HAP-1 (cell line): ENCODE measurements around the gene NME2.
A peak's percentile ranks its signal among the peaks of the same experiment; 100 is the strongest.
"Not testable (repeated sequence)": the region's sequence is repeated elsewhere in the genome, so short reads cannot be mapped to it uniquely, and the experiment has no call there.

ENCODE experiments used
- DNase-seq, 2 experiments: peaks; one replicate each; pipeline ENCODE4 v3.0.0-alpha.2; 2016 to 2020; ENCODE audit warnings: low spot score in 2 of 2
- H3K27me3 ChIP-seq: fragments of 250-450 bp; sonication (Bioruptor Pico); 2 replicates; pipeline ENCODE4 v1.5.1; 2020; ENCODE audit warnings: low read depth, mild to moderate bottlenecking, moderate library complexity
- H3K36me3 ChIP-seq: fragments of 250-450 bp; sonication (Bioruptor Pico); replicated peaks from 2 replicates; pipeline ENCODE4 v1.5.1; 2020; ENCODE audit warnings: mild to moderate bottlenecking
- H3K4me1 ChIP-seq: fragments of 250-450 bp; sonication (Bioruptor Pico); 2 replicates; pipeline ENCODE4 v1.5.1; 2020; ENCODE audit warnings: mild to moderate bottlenecking
- H3K4me3 ChIP-seq: fragments of 250-450 bp; sonication (Bioruptor Pico); 2 replicates; pipeline ENCODE4 v1.5.1; 2020; ENCODE audit warnings: mild to moderate bottlenecking, moderate library complexity
- H3K9me3 ChIP-seq: fragments of 250-450 bp; sonication (Bioruptor Pico); 2 replicates; pipeline ENCODE4 v1.5.1; 2020; ENCODE audit warnings: mild to moderate bottlenecking, moderate library complexity
- in situ Hi-C: fragments of 300-500 bp; cut with MboI; formaldehyde crosslinking; loops from 3 replicates; pipeline ENCODE4 v1.14.3; 2020; ENCODE audit warnings: low sequenced_read_pairs, inconsistent platforms, mixed read lengths

NME2 gene

DNA sequence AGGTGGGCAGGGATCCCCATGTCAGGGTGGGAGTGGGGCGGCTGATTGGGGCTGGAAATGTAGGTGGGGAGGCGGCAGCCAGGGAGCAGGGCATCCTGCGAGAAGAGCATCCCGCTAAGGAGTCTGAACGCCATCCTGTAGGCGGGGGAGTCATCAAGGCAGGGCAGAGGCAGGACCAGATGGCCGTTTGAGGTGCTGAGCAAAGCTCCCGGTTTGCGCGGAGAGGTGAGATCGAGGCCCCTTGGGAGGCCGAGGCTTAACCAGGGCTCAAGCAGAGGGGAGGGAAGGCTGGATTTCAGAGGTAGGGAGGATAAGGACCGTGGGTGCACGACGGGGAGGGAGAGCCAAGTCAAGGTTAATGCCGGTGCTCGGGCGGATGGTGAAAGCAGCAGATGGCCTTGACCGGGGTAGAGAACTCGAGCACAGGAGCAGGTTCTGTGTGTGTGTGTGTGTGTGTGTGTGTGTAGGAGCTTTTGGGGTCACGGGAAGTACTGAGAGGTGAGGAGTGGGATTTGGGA is 472 bp upstream of the NME2 start:
- Histone ChIP-seq H3K36me3 (peaks cover 70% of the 10 kb centered on the region), H3K4me1 (peaks cover 13% of the 10 kb centered on the region), H3K27me3 (no peaks in the 10 kb centered on the region), H3K4me3 (peak overlapping the region; percentile 94), H3K9me3 (no peaks in the 10 kb centered on the region)
- peak in 1 of 2 experiments; percentile 35 for DNase-seq
- in situ Hi-C loops = no loop called here

DNA sequence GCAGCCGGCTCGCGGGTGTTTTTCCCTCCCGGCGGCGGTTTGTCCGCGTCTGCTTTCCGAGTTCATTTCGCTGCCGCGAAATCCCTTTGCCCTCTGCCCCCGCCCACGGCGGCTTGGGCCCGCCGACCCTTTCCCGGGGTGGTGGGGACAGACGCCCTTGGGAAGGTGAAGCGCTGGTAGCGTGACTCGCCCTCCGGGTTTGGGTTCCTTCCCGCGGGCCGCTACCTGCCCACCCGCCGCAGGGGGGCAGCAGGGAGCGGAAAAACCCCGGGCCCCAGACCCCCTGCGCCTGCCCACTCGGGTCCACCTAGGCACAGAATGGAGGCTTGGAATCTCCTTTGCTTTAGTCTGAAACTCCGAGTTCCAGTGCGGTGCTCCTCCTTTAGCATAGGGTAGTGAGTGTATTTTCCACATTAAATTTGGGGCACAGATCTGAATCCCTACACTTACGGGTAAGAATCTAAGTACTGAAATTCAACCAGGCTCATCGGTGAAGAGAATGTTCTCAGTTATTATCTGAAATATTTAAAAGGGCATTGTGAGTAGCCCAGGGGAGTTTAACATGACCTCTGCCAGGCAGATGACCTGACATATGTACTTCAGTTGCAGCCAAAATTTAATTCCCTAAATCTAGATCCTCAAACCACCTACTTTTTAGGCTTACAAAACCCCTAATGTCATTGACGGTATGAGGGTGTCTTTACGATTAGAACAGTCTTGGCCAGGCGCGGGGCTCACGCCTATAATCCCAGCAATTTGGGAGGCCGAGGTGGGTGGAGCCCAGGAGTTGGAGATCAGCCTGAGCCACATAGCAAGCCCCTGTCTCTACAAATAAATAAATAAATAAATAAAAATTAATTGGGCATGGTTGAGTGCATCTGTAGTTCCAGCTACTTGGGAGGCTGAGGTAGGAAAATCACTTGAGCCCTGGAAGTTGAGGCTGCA is 1.0 kb downstream of the NME2 start:
- Histone ChIP-seq H3K36me3 (peaks cover 71% of the 10 kb centered on the region), H3K9me3 (no peaks in the 10 kb centered on the region), H3K4me1 (peaks cover 13% of the 10 kb centered on the region), H3K27me3 (no peaks in the 10 kb centered on the region), H3K4me3 (peak overlapping the region; percentile 94)
- DNase-seq = peak; percentile 59 to 86
- in situ Hi-C loops = no loop called here

DNA sequence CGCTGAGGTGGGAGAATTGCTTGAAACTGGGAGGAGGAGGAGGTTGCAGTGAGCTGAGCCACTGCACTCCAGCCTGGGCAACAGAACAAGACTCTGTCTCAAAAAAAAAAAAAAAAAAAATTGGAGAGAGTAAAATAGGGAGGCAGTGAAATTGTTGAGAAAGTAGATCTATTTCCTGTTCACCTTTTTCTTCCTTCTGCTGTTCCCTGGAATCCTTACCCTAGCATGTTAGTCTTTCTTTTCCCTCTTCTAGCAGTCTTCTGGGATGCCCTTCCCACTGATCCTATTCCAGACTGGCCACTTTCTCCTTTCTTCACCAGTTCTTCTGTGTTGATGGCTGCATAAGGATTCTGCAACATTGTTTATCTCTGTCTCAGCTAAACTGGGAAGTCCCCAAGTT is 3.1 kb downstream of the NME2 start:
- Histone ChIP-seq H3K4me1 (peaks cover 13% of the 10 kb centered on the region), H3K9me3 (no peaks in the 10 kb centered on the region), H3K36me3 (peaks cover 70% of the 10 kb centered on the region), H3K27me3 (no peaks in the 10 kb centered on the region), H3K4me3 (no peak overlapping the region)
- in situ Hi-C loops = no loop called here
- DNase-seq = no peak

DNA sequence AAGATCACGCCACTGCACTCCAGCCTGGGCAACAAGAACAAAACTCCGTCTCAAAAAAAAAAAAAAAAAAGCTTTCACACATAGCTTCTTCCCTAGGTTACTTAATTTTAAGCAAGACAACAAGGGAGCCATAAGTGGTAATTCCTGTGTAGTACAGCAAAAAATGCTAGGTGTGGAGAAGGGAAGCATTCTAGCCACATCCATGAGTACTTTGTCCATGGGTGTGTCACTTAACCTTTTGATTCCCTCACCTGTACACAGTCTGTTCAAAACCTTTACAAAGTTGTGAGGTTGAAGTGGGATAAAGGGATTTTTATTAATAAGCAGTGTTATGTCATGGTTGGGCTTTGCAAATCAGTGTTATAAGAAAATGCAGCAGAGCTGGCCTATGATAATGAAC is 4.5 kb downstream of the NME2 start:
- in situ Hi-C loops = no loop called here
- H3K9me3 ChIP-seq = no peaks in the 10 kb centered on the region
- H3K27me3 ChIP-seq = no peaks in the 10 kb centered on the region
- no peak overlapping the region for H3K4me3 ChIP-seq
- H3K4me1 ChIP-seq = peaks cover 8% of the 10 kb centered on the region
- peaks cover 76% of the 10 kb centered on the region for H3K36me3 ChIP-seq
- DNase-seq = no peak

DNA sequence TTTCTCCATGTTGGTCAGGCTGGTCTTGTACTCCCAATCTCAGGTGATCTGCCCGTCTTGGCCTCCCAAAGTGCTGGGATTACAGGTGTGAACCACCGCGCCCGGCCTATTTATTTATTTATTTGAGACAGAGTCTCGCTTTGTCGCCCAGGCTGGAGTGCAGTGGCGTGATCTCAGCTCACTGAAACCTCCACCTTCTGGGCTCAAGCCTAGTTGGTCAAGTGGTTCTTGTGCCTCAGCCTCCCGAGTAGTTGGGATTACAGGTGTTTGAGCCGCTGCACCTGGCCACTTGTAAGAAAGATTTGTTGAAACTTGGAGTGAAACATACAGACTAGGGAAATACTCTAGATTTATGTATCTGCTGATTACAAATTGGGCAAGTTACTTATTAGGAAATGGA is 5.8 kb downstream of the NME2 start:
- H3K4me1 ChIP-seq, H3K27me3 ChIP-seq, H3K4me3 ChIP-seq, in situ Hi-C loops, H3K9me3 ChIP-seq, DNase-seq: not testable (repeated sequence)
- H3K36me3 ChIP-seq = peaks cover 68% of the 10 kb centered on the region

DNA sequence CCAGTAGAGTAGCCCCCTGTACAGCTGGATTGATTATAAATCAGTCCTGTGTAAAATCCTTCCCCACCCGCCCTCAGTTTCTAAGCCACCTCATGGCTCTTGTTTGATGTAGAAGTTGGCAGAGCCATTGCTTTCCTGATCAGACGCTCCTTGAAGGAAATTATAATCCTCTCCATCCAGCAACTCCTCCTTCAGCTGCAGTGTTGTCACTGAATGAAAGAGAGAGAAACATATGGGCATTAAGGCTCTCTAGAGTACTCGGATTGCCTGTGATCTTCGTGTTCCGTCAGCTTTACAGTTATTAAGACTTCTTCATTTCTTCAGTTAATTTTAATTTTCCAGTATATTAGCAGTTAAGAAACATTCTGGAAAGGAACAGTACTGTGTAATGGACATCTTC is 14.3 kb downstream of the NME2 start:
- Histone ChIP-seq H3K9me3 (no peaks in the 10 kb centered on the region), H3K36me3 (peaks cover 28% of the 10 kb centered on the region), H3K27me3 (no peaks in the 10 kb centered on the region), H3K4me1 (no peaks in the 10 kb centered on the region), H3K4me3 (no peak overlapping the region)
- in situ Hi-C loops = no loop called here
- no peak for DNase-seq

DNA sequence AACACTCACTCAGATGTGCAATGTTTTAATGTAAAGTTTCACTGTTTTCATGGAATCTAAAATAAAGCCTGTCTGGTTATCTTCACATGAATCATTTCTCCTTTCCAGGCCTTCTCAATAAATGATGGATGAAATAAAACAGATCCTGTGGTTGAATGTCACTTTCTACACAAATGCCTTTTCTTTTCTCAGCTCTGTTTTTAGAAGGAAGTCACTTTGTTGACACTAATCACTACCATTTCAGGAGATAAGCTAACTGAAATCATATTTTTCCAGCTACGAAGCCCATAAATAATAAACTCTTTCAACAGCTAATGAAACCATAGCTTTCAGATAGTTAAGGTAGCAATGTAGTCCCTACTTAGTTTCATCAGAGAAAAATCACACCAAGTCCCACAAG is 17.9 kb downstream of the NME2 start:
- H3K4me1 ChIP-seq = no peaks in the 10 kb centered on the region
- no peak overlapping the region for H3K4me3 ChIP-seq
- no peaks in the 10 kb centered on the region for H3K9me3 ChIP-seq
- no peaks in the 10 kb centered on the region for H3K27me3 ChIP-seq
- in situ Hi-C loops = no loop called here
- H3K36me3 ChIP-seq = peaks cover 28% of the 10 kb centered on the region
- DNase-seq = no peak

DNA sequence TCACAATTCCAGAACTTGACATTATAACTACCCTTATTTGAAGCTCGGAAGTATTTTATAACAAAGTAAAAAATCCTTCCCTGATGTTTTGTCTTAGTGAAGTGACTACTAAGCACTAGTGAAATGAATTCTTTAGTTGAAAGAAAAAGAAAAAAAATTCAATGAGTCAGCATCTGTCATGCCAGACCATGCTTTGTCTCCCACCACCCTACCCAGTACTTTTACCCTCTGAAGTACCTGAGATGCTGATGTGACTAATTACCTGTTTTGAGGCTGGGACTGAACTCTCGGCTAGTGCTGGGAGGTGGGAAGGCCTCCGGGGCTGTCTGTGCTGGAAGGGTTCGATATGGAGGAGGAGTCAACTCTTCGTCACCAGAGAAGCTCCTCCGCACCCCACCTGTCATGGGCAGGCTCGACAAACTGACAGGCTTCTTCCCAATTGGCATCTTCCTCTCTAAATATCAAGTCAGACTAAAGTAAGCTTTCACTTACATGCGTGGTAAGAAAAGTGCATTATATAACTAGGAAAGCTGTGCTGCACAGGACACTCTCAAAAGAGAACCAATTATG is 19.6 kb downstream of the NME2 start:
- H3K27me3 ChIP-seq = no peaks in the 10 kb centered on the region
- DNase-seq = no peak
- H3K9me3 ChIP-seq = no peaks in the 10 kb centered on the region
- peaks cover 33% of the 10 kb centered on the region for H3K36me3 ChIP-seq
- no peaks in the 10 kb centered on the region for H3K4me1 ChIP-seq
- no peak overlapping the region for H3K4me3 ChIP-seq
- in situ Hi-C loops = no loop called here

DNA sequence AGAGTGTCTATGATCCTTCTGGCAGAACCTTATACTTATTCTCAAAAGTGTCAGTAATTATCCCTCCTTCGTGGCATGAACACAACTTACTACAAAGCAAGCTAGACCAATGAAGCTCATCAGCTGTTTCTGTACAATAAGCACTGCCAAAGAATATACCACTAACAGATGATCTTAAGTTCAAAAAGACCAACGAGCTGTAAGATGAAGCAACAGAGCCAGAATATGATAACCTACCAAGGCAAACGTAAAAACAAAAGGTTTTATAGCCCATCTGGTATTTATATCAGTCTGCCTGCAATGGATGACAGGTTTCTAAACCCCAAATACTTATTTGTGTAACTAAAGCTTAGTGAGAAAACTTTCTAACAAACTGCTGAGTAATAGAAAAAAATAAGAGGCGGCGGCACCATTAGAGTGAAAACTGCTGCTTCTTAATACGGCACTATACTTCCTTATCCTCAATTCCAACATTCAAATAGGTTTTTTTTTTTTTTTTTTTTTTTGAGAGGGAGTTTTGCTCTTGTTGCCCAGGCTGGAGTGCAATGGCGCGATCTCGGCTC is 22.1 kb downstream of the NME2 start:
- Histone ChIP-seq H3K4me1 (no peaks in the 10 kb centered on the region), H3K27me3 (no peaks in the 10 kb centered on the region), H3K9me3 (no peaks in the 10 kb centered on the region), H3K4me3 (no peak overlapping the region), H3K36me3 (peaks cover 43% of the 10 kb centered on the region)
- DNase-seq = no peak
- in situ Hi-C loops = no loop called here

DNA sequence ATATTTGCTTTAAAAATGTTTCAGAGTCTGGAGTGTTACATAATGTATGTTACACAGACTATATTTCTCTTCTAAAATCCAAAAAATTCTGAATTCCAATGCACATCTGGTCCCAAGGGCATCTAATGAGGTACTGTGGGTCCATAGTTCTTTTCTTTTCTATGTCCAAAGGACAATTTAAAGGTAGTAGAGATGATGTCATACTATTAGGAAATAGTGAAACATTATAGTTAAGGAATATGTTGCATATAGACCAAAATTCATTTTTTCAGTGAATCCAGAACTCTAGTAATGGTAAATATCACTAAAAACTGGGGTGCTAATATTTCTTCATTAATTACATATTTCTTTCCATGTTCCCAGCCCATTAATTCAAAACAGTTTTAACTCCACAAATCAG is 23.0 kb downstream of the NME2 start:
- no peak for DNase-seq
- Histone ChIP-seq H3K4me1 (no peaks in the 10 kb centered on the region), H3K36me3 (peaks cover 46% of the 10 kb centered on the region), H3K9me3 (no peaks in the 10 kb centered on the region), H3K27me3 (no peaks in the 10 kb centered on the region), H3K4me3 (no peak overlapping the region)
- in situ Hi-C loops = no loop called here

DNA sequence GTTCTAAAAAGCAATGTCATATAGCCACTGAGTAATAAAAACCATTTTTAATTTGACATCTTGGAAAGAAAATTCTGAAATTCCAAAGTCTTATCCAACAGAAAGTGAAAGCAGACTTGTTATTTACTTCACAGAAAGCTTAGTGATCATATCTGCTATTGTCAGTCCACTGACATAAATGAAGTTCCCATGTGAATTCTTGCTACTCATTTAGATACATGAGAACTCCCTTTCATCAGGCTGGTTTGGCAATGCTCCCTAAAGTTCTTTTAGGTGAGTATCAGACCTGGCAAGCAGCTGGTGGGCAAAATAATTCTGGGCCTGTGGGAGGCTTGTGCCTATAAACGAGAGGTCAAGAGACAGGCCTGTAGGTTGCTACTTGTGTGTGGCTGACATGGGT is 23.4 kb downstream of the NME2 start:
- no peak for DNase-seq
- Histone ChIP-seq H3K9me3 (no peaks in the 10 kb centered on the region), H3K4me3 (no peak overlapping the region), H3K4me1 (no peaks in the 10 kb centered on the region), H3K36me3 (peaks cover 41% of the 10 kb centered on the region), H3K27me3 (no peaks in the 10 kb centered on the region)
- in situ Hi-C loops = no loop called here

DNA sequence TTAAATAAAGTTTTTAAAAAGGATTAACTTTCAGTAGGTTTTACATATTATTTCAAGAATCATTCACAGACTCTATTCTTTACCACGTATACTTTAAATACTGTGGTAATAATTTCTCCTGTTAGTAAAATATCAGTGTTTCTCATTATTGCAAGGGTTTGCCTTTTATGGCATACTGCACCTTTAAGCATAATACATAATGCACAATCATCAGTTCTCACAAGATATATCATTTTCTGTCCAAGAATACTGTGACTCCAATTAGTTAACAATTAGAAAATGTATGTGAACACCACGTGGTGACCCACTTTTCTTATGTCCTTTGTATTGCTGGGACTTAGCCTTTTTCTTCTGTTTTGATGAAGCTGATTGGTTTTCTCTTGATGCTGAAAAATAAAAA is 25.7 kb downstream of the NME2 start:
- in situ Hi-C loops = no loop called here
- Histone ChIP-seq H3K4me3 (no peak overlapping the region), H3K36me3 (peaks cover 42% of the 10 kb centered on the region), H3K9me3 (no peaks in the 10 kb centered on the region), H3K27me3 (no peaks in the 10 kb centered on the region), H3K4me1 (no peaks in the 10 kb centered on the region; the same call in 1 of the 2 replicates)
- no peak for DNase-seq

DNA sequence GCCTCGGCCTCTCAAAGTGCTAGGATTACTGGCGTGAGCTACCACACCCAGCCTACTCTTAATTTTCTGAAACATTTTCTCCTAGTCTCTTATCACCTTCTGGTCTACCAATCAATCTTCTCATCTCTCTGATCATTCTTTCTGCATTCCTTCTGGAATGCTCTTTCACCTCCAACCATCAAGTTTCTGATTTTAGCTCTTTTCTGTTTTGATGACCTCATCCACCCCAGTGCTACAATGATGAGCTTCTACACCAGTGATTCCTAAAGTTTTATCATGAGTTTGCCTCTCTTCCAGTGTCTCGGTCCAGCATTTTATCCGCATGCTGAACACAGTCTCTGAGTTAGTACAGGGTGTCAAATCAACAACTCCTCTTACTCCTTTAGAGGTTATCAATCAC is 31.5 kb downstream of the NME2 start:
- Histone ChIP-seq H3K4me1 (no peaks in the 10 kb centered on the region; the same call in 1 of the 2 replicates), H3K36me3 (peaks cover 52% of the 10 kb centered on the region), H3K9me3 (no peaks in the 10 kb centered on the region), H3K4me3 (no peak overlapping the region), H3K27me3 (no peaks in the 10 kb centered on the region)
- DNase-seq = no peak
- in situ Hi-C loops = no loop called here

DNA sequence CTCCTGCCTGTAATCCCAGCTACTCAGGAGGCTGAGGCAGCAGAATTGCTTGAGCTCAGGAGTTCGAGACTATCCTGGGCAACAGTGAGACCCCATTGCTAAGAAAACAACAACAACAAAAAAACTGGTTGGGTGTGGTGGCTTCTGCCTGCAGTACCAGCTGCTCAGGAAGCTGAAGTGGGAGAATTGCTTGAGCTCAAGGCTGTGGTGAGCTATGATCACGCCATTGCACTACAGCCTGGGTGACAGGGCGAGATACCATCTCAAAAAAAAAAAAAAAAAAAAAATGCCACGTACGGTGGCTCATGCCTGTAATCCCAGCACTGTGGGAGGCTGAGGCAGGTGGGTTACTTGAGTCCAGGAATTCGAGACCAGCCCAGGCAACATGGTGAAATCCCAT is 34.1 kb downstream of the NME2 start:
- no peak overlapping the region for H3K4me3 ChIP-seq
- in situ Hi-C loops = no loop called here
- DNase-seq = no peak
- peaks cover 49% of the 10 kb centered on the region for H3K36me3 ChIP-seq
- H3K27me3 ChIP-seq = no peaks in the 10 kb centered on the region
- H3K4me1 ChIP-seq = no peaks in the 10 kb centered on the region; the same call in 1 of the 2 replicates
- no peaks in the 10 kb centered on the region for H3K9me3 ChIP-seq
